ENCODE data around the gene CNTNAP5.

Gene CNTNAP5

GRCh38 chr2:124898827-124899226, 873.7 kb downstream of the CNTNAP5 start:
- Histone ChIP-seq H3K4me3 (ENCODE audit: low read depth, low read length) (no peak overlapping the region), H3K36me3 (no peaks in the 10 kb centered on the region), H3K27ac (no peak overlapping the region), H3K9me3 (ENCODE audit: severe bottlenecking) (no peaks in the 10 kb centered on the region), H3K27me3 (ENCODE audit: insufficient read depth, low read depth, severe bottlenecking) (no peaks in the 10 kb centered on the region)
- DNase-seq, result no peak
- TF ChIP-seq CTCF (IDR thresholded peaks at IDR 0.05; ENCODE audit: low read depth, low read length), result no peak

GRCh38 chr2:124908411-124908810, 883.3 kb downstream of the CNTNAP5 start:
- no peak for DNase-seq
- Histone ChIP-seq H3K27me3 (ENCODE audit: insufficient read depth, low read depth, severe bottlenecking) (no peaks in the 10 kb centered on the region), H3K36me3 (no peaks in the 10 kb centered on the region), H3K9me3 (ENCODE audit: severe bottlenecking) (no peaks in the 10 kb centered on the region), H3K4me3 (ENCODE audit: low read depth, low read length) (no peak overlapping the region), H3K27ac (no peak overlapping the region)
- no peak for TF ChIP-seq CTCF (IDR thresholded peaks at IDR 0.05; ENCODE audit: low read depth, low read length)

GRCh38 chr2:124911560-124911959, 886.5 kb downstream of the CNTNAP5 start:
- Histone ChIP-seq H3K9me3 (ENCODE audit: severe bottlenecking) (no peaks in the 10 kb centered on the region), H3K27me3 (ENCODE audit: insufficient read depth, low read depth, severe bottlenecking) (no peaks in the 10 kb centered on the region), H3K27ac (no peak overlapping the region), H3K36me3 (no peaks in the 10 kb centered on the region), H3K4me3 (ENCODE audit: low read depth, low read length) (no peak overlapping the region)
- TF ChIP-seq CTCF (IDR thresholded peaks at IDR 0.05; ENCODE audit: low read depth, low read length), result no peak
- no peak for DNase-seq

GRCh38 chr2:124913868-124914267, 888.8 kb downstream of the CNTNAP5 start:
- no peak for DNase-seq
- no peak overlapping the region for H3K27ac ChIP-seq
- TF ChIP-seq CTCF (IDR thresholded peaks at IDR 0.05; ENCODE audit: low read depth, low read length), result no peak

GRCh38 chr2:124915567-124915966, 890.5 kb downstream of the CNTNAP5 start:
- Histone ChIP-seq H3K27ac (no peak overlapping the region), H3K36me3 (no peaks in the 10 kb centered on the region), H3K4me3 (ENCODE audit: low read depth, low read length) (no peak overlapping the region), H3K9me3 (ENCODE audit: severe bottlenecking) (no peaks in the 10 kb centered on the region), H3K27me3 (ENCODE audit: insufficient read depth, low read depth, severe bottlenecking) (peaks cover 4% of the 10 kb centered on the region)
- TF ChIP-seq CTCF (IDR thresholded peaks at IDR 0.05; ENCODE audit: low read depth, low read length), result no peak
- no peak for DNase-seq

More at GRCh38 chr2:124913868-124914267, 888.8 kb downstream of the CNTNAP5 start:
- no peaks in the 10 kb centered on the region for H3K36me3 ChIP-seq
- H3K27me3 ChIP-seq (ENCODE audit: insufficient read depth, low read depth, severe bottlenecking), result peaks cover 4% of the 10 kb centered on the region
- no peaks in the 10 kb centered on the region for H3K9me3 ChIP-seq (ENCODE audit: severe bottlenecking)
- H3K4me3 ChIP-seq (ENCODE audit: low read depth, low read length), result no peak overlapping the region

GRCh38 chr2:124919296-124919695, 894.2 kb downstream of the CNTNAP5 start:
- no peak overlapping the region for H3K4me3 ChIP-seq (ENCODE audit: low read depth, low read length)
- no peaks in the 10 kb centered on the region for H3K36me3 ChIP-seq
- TF ChIP-seq CTCF (IDR thresholded peaks at IDR 0.05; ENCODE audit: low read depth, low read length), result no peak
- H3K27me3 ChIP-seq (ENCODE audit: insufficient read depth, low read depth, severe bottlenecking), result peaks cover 4% of the 10 kb centered on the region
- H3K9me3 ChIP-seq (ENCODE audit: severe bottlenecking), result no peaks in the 10 kb centered on the region
- DNase-seq, result no peak
- H3K27ac ChIP-seq, result no peak overlapping the region
